Upper lobe of right lung (tissue), 1 donor: ENCODE results near the gene DIO1. TPM values are rescaled to one million over a fixed set of nuclear protein-coding genes. Genes with fewer than 3 reads are reported as not detected.

Experiments used
- ATAC-seq: fragments of 200-7000 bp; cut with Tn5 transposase; one replicate; pipeline ENCODE4 v1.9.1; 2020; ENCODE audit warnings: mild to moderate bottlenecking, moderate library complexity
- DNase-seq: peaks from one replicate; pipeline ENCODE4 v3.0.0-alpha.2; 2020
- H3K27ac ChIP-seq: fragments of 200-600 bp; one replicate; pipeline ENCODE4 v1.8.0; 2022
- H3K27me3 ChIP-seq: fragments of 200-600 bp; one replicate; pipeline ENCODE4 v1.8.0; 2022; ENCODE audit warnings: mild to moderate bottlenecking
- H3K36me3 ChIP-seq: fragments of 200-600 bp; one replicate; pipeline ENCODE4 v1.8.0; 2022
- H3K4me1 ChIP-seq: fragments of 200-600 bp; one replicate; pipeline ENCODE4 v1.8.0; 2022
- H3K4me3 ChIP-seq: fragments of 200-600 bp; one replicate; pipeline ENCODE4 v1.8.0; 2022; ENCODE audit warnings: mild to moderate bottlenecking
- H3K9me3 ChIP-seq: fragments of 200-600 bp; one replicate; pipeline ENCODE4 v1.8.0; 2022
- intact Hi-C: fragments of 100-400 bp; cut with DNase I; formaldehyde crosslinking; loops from one replicate; pipeline ENCODE4 v1.11.0; 2022
- total RNA-seq: library from RNA; stranded (reverse); fragmentation: NEBNext Ultra II Directional; extraction: Animal tissue kit (Norgen Biotek cat#: 25700); gene quantifications from one replicate; pipeline ENCODE4 v1.2.1, GENCODE V29; 2021
- TF ChIP-seq, protein P1 (sequence below): fragments of 200-600 bp; IDR thresholded peaks from one replicate; pipeline ENCODE4 v1.8.0; 2022; ENCODE audit warnings: antibody characterized with exemption
- donor health status: DM: no; HTN: yes; CAD: no; lungs with severe emphysema.

Gene DIO1
- total RNA-seq, 1 donor from 2014 or later = not detected

DNA sequence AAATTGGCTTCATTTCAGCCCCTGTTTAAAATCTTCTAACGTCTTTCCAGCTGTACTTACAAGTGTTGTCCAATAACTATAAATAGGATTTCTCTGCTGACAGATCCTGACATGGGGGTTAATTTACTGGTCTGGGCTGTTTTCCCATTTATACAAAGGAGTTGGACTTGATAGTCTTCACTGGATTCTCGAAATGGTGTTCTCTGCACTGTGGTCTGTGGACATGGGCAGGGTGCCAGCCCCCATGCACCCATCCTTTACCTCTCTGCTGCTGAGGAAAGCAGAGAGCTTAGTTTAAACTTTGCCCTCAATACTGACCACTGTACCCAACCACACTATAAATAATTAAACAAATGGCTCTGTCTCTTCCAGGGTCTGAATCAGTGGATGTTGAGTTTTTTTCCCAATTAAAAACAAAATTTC, 5.2 kb downstream of the DIO1 start:
- DNase-seq (no peak), ATAC-seq (no peak)
- TF ChIP-seq, protein P1, sequence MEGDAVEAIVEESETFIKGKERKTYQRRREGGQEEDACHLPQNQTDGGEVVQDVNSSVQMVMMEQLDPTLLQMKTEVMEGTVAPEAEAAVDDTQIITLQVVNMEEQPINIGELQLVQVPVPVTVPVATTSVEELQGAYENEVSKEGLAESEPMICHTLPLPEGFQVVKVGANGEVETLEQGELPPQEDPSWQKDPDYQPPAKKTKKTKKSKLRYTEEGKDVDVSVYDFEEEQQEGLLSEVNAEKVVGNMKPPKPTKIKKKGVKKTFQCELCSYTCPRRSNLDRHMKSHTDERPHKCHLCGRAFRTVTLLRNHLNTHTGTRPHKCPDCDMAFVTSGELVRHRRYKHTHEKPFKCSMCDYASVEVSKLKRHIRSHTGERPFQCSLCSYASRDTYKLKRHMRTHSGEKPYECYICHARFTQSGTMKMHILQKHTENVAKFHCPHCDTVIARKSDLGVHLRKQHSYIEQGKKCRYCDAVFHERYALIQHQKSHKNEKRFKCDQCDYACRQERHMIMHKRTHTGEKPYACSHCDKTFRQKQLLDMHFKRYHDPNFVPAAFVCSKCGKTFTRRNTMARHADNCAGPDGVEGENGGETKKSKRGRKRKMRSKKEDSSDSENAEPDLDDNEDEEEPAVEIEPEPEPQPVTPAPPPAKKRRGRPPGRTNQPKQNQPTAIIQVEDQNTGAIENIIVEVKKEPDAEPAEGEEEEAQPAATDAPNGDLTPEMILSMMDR = no peak
- no peaks in the 10 kb centered on the region for H3K36me3 ChIP-seq
- no peaks in the 10 kb centered on the region for H3K27me3 ChIP-seq
- H3K27ac ChIP-seq = no peak overlapping the region
- peaks cover 7% of the 10 kb centered on the region for H3K4me1 ChIP-seq
- H3K4me3 ChIP-seq = no peak overlapping the region
- intact Hi-C loops = no loop called here
- no peaks in the 10 kb centered on the region for H3K9me3 ChIP-seq

GRCh38 chr1:53899708-53900107, 5.7 kb downstream of the DIO1 start:
- intact Hi-C loops = no loop called here
- no peak for DNase-seq

DNA sequence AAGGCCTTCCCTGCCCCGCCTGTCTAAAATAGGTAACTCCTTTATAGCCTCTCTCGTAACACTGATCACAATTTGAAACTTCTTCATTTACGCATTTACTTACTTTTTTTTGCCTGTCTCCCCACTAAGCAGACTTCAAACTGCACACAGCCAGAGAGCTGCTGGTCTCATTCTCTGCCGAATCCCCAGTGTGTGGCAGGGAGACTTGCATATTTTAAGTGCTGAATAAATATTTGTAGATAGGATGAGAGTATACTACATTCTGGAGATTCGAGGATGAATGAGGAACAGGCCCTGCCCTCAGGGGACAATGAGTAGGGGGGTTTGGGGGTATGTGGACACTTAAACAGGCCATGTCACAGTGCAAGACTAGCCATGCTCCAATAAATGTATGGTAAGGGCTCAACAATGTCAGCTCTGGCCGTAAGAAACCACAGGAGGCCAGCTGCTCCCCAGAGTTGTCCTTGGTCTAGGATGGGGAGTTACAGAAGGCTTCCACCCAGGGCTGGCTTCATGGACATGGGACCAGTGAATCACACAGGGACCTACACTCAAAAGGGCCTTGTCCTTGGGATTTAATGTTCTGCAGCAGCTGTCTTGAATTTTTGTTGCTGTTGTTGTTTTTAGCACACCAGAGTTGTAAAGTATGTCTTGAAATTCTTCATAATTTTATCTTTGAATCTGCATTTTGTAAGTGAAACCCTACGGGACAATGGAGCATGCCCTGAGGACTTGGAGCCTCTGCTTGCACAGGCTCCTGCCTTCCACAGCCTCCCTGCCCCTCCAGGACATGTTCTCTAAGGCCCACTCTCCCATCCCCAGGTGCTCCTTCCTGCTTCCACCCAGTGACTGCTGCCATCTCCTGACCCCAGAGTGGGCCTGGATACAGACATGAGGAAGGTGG, 8.5 kb downstream of the DIO1 start:
- ATAC-seq (no peak), DNase-seq (no peak)
- TF ChIP-seq, protein P1 = no peak
- Histone ChIP-seq H3K27ac (no peak overlapping the region), H3K36me3 (no peaks in the 10 kb centered on the region), H3K4me3 (no peak overlapping the region), H3K27me3 (no peaks in the 10 kb centered on the region), H3K4me1 (peaks cover 5% of the 10 kb centered on the region), H3K9me3 (no peaks in the 10 kb centered on the region)
- intact Hi-C loops = no loop called here

More at GRCh38 chr1:53899708-53900107, 5.7 kb downstream of the DIO1 start:
- H3K4me1 ChIP-seq = peaks cover 7% of the 10 kb centered on the region
- H3K9me3 ChIP-seq = no peaks in the 10 kb centered on the region
- H3K27ac ChIP-seq = no peak overlapping the region
- no peaks in the 10 kb centered on the region for H3K27me3 ChIP-seq
- TF ChIP-seq, protein P1 = no peak
- ATAC-seq = no peak
- H3K36me3 ChIP-seq = no peaks in the 10 kb centered on the region
- no peak overlapping the region for H3K4me3 ChIP-seq

GRCh38 chr1:53905509-53905908, 11.5 kb downstream of the DIO1 start:
- Histone ChIP-seq H3K4me3 (no peak overlapping the region), H3K36me3 (no peaks in the 10 kb centered on the region), H3K4me1 (no peaks in the 10 kb centered on the region), H3K27me3 (no peaks in the 10 kb centered on the region), H3K27ac (no peak overlapping the region), H3K9me3 (no peaks in the 10 kb centered on the region)
- ATAC-seq = no peak
- TF ChIP-seq, protein P1 = no peak
- intact Hi-C loops = no loop called here
- DNase-seq = no peak

DNA sequence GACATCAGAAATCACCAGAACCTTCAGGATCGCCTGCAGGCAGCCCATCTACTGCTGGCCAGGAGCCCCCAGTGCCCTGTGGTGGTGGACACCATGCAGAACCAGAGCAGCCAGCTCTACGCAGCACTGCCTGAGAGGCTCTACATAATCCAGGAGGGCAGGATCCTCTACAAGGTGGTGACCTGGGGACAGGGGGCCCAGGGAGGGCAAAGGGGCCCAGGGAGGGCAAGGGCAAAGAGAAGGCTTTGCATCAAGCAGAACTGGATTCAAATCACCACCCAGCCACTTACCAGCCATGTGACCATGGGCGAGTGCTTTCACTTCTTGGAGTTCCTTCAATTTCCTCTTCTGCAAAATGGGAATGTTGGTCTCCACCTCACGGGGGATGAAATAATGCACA, 12.1 kb downstream of the DIO1 start:
- H3K27ac ChIP-seq = no peak overlapping the region
- no peak for DNase-seq
- no peaks in the 10 kb centered on the region for H3K36me3 ChIP-seq
- TF ChIP-seq, protein P1 = no peak
- intact Hi-C loops = no loop called here
- no peaks in the 10 kb centered on the region for H3K9me3 ChIP-seq
- no peak overlapping the region for H3K4me3 ChIP-seq
- H3K4me1 ChIP-seq = no peaks in the 10 kb centered on the region
- no peaks in the 10 kb centered on the region for H3K27me3 ChIP-seq
- no peak for ATAC-seq
